Upper lobe of left lung (tissue), 4 donors: ENCODE data around the gene TOMM7.

Experiments used
- CTCF ChIP-seq, 6 experiments: fragments of 450-650 bp in 4 of 6; fragments of 200-600 bp in 2 of 6; sonication (generic) in 2 of 6; IDR thresholded peaks; one replicate each; pipeline ENCODE4 v1.5.1; 2016 to 2019; ENCODE audit warnings: antibody characterized with exemption in 6 of 6
- POLR2AphosphoS5 ChIP-seq, 2 donors: sonication (generic); formaldehyde crosslinking; IDR thresholded peaks; one replicate each; pipeline ENCODE4 v1.5.1; 2017; ENCODE audit warnings: antibody characterized with exemption in 2 of 2

- TF ChIP-seq POLR2AphosphoS5 (IDR thresholded peaks at IDR 0.05): no peak
- no peak for TF ChIP-seq CTCF (IDR thresholded peaks at IDR 0.05)
These were observed 471 bp upstream of the TOMM7 start for GRCh38 chr7:22823142-22823497.
